ENCODE results near the gene UBR1.
"Not testable (repeated sequence)": the region's sequence is repeated elsewhere in the genome, so short reads cannot be mapped to it uniquely, and the experiment has no call there.

The UBR1 gene

DNA sequence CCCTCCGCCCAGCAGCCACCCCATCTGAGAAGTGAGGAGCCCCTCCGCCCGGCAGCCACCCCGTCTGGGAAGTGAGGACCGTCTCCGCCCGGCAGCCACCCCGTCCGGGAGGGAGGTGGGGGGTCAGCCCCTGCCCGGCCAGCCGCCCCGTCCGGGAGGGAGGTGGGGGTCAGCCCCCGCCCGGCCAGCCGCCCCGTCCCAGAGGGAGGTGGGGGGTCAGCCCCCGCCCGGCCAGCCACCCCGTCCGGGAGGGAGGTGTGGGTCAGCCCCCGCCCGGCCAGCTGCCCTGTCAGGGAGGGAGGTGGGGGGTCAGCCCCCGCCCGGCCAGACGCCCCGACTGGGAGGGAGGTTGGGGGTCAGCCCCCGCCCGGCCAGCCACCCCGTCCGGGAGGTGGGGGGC is 91.2 kb downstream of the UBR1 start:
- ATAC-seq (replicated peaks; ENCODE audit: extremely low read depth, poor library complexity, severe bottlenecking); H3K4me3 Mint-ChIP-seq; H3K9me3 Mint-ChIP-seq; DNase-seq (ENCODE audit: low spot score in 2 of 2); H3K4me1 Mint-ChIP-seq; H3K27me3 Mint-ChIP-seq; H3K27ac Mint-ChIP-seq (ENCODE audit: low read depth): not testable (repeated sequence)
- peaks cover 32% of the 10 kb centered on the region for H3K36me3 Mint-ChIP-seq (ENCODE audit: insufficient read depth)

DNA sequence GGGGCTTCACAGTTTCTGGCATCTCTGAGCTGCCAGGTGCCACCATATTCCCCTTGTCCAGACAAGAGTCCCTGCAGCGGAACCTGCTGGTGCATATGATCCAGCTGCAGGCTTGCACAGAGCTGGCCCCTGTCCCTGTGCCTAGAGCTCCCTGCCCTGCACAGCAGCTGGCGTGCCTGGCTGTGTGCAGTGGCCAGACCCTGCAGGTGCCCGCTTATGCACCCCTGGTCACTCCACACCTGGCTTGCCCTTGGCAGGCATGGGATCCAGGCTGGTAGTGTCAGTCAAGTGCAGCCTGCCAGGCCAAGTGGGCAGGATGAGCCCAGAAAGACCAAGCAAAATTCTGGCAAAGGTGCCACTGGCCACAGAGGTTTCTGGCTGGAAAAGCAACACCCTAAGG is 96.6 kb downstream of the UBR1 start:
- Mint-ChIP-seq H3K27me3 (no peaks in the 10 kb centered on the region), H3K36me3 (ENCODE audit: insufficient read depth) (peaks cover 18% of the 10 kb centered on the region), H3K9me3 (no peaks in the 10 kb centered on the region), H3K4me1 (no peaks in the 10 kb centered on the region), H3K27ac (ENCODE audit: low read depth) (no peak overlapping the region), H3K4me3 (no peak overlapping the region)
- ATAC-seq (replicated peaks; ENCODE audit: extremely low read depth, poor library complexity, severe bottlenecking) (no peak), DNase-seq (ENCODE audit: low spot score in 2 of 2) (no peak)

DNA sequence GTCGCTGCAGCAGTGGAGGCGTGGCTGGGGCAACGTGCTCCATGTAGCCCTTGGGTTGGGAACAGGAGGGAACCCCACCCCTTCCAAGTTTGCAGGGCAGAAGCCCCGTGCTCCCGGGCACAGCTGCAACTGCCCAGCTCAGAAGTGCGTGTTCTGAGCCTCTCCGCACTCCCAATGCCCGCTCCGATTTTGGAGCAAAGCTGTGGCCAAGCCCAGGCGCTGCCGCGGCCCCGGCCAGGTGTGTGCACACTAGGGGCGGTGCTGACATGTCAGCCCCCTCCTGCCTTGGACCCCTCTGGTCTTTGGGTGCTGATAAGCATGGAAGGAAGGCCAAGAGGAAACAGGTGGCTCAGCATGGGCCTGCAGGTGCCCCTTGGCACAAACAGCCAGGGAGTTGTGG is 97.7 kb downstream of the UBR1 start:
- Mint-ChIP-seq H3K36me3 (ENCODE audit: insufficient read depth) (peaks cover 24% of the 10 kb centered on the region), H3K9me3 (no peaks in the 10 kb centered on the region), H3K27me3 (no peaks in the 10 kb centered on the region), H3K4me1 (no peaks in the 10 kb centered on the region), H3K4me3 (no peak overlapping the region), H3K27ac (ENCODE audit: low read depth) (no peak overlapping the region)
- ATAC-seq (replicated peaks; ENCODE audit: extremely low read depth, poor library complexity, severe bottlenecking) (no peak), DNase-seq (ENCODE audit: low spot score in 2 of 2) (no peak)

DNA sequence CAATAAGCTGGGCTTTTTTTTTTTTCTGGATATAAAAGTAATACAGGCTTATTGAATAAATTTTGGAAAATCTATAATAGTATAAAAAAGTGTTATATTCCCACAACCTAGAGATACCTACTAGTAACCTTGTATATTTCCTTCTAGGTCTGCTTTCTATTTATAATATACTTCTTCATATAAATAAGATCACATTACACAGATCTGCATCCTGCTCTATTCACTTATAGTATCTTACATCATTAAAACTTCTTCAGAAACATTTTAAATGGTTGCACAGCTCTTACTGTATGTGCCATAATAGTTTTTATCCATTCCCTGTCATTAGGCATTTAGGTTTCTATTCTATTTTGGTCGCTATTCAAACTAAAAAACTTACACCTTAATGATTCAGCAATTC is 98.3 kb downstream of the UBR1 start:
- no peaks in the 10 kb centered on the region for H3K27me3 Mint-ChIP-seq
- H3K4me3 Mint-ChIP-seq, result no peak overlapping the region
- H3K27ac Mint-ChIP-seq (ENCODE audit: low read depth), result no peak overlapping the region
- ATAC-seq (replicated peaks; ENCODE audit: extremely low read depth, poor library complexity, severe bottlenecking) (no peak), DNase-seq (ENCODE audit: low spot score in 2 of 2) (no peak)
- H3K9me3 Mint-ChIP-seq, result no peaks in the 10 kb centered on the region
- H3K4me1 Mint-ChIP-seq, result no peaks in the 10 kb centered on the region
- H3K36me3 Mint-ChIP-seq (ENCODE audit: insufficient read depth), result peaks cover 24% of the 10 kb centered on the region

DNA sequence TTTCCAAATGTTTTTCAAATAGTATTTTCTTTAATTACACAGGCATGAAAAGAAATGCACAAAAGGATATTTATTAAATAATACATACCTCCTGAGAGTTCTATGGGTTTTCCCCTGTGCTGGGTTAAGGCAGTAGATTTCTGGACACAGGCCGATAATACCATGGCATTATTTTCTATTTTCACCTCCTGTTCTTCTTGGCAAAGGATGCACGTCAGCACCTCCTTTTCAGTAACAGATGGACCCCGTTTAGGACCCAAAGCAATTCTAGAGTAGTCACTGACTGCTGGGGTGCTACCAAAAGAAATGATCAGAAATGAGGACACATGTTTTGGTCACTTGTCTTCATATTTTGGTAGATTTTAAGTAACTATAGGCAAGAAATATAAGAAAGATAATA is 98.8 kb downstream of the UBR1 start:
- H3K4me1 Mint-ChIP-seq, result no peaks in the 10 kb centered on the region
- no peak overlapping the region for H3K27ac Mint-ChIP-seq (ENCODE audit: low read depth)
- H3K9me3 Mint-ChIP-seq, result no peaks in the 10 kb centered on the region
- no peaks in the 10 kb centered on the region for H3K27me3 Mint-ChIP-seq
- no peak overlapping the region for H3K4me3 Mint-ChIP-seq
- no peak for DNase-seq (ENCODE audit: low spot score in 2 of 2)
- ATAC-seq (replicated peaks; ENCODE audit: extremely low read depth, poor library complexity, severe bottlenecking), result no peak
- peaks cover 21% of the 10 kb centered on the region for H3K36me3 Mint-ChIP-seq (ENCODE audit: insufficient read depth)

DNA sequence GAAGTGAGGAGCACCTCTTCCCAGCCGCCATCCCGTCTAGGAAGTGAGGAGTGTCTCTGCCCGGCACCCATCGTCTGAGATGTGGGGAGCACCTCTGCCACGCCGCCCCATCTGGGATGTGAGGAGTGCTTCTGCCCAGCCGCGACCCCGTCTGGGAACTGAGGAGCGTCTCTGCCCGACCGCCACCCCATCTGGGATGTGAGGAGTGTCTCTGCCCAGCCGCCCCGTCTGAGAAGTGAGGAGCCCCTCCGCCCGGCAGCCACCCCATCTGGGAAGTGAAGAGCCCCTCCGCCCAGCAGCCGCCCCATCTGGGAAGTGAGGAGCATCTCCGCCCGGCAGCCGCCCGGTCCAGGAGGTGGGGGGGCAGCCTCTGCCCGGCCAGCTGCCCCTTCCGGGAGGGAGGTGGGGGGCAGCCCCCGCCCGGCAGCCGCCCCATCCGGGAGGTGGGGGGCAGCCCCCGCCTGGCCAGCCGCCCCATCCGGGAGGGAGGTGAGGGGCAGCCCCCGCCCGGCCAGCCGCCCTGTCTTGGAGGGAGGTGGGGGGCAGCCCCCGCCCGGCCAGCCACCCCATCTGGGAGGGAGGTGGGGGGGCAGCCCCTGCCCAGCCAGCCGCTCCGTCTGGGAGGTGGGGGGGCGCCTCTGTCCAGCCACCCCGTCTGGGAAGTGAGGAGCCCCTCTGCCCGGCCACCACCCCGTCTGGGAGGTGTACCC is 100.8 kb downstream of the UBR1 start:
- not testable (repeated sequence) for H3K9me3 Mint-ChIP-seq; H3K4me1 Mint-ChIP-seq; ATAC-seq (replicated peaks; ENCODE audit: extremely low read depth, poor library complexity, severe bottlenecking); H3K4me3 Mint-ChIP-seq; DNase-seq (ENCODE audit: low spot score in 2 of 2); H3K27ac Mint-ChIP-seq (ENCODE audit: low read depth); H3K27me3 Mint-ChIP-seq
- H3K36me3 Mint-ChIP-seq (ENCODE audit: insufficient read depth), result peaks cover 14% of the 10 kb centered on the region

DNA sequence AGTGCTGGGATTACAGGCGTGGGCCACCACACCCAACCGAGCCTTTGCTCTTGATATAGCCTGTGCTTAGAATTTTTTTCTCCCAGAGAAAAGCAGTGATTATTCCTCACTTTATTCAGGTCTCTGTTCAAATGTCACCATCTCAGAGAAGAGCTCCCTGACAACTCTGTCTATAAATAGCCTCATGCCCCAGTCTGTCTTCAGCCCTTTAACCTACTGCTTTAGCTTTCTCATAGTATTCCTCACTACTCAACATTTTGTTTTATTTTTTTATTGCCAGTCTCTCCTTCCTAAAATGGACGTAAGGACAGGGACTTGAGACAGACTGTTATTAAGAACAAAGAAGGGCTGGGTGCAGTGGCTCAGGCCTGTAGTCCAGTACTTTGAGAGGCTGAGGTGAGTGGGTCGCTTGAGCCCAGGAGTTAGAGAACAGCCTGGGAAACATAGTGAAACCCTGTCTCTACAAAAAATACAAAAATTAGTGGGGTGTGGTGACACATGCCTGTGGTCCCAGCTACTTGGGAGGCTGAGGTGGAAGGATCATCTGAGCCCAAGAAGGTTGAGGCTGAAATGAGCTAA is 106.5 kb downstream of the UBR1 start:
- no peaks in the 10 kb centered on the region for H3K27me3 Mint-ChIP-seq
- no peak for DNase-seq (ENCODE audit: low spot score in 2 of 2)
- no peaks in the 10 kb centered on the region for H3K9me3 Mint-ChIP-seq
- ATAC-seq (replicated peaks; ENCODE audit: extremely low read depth, poor library complexity, severe bottlenecking), result no peak
- peaks cover 24% of the 10 kb centered on the region for H3K36me3 Mint-ChIP-seq (ENCODE audit: insufficient read depth)
- H3K4me3 Mint-ChIP-seq, result no peak overlapping the region
- peaks cover 7% of the 10 kb centered on the region for H3K4me1 Mint-ChIP-seq
- H3K27ac Mint-ChIP-seq (ENCODE audit: low read depth), result no peak overlapping the region

DNA sequence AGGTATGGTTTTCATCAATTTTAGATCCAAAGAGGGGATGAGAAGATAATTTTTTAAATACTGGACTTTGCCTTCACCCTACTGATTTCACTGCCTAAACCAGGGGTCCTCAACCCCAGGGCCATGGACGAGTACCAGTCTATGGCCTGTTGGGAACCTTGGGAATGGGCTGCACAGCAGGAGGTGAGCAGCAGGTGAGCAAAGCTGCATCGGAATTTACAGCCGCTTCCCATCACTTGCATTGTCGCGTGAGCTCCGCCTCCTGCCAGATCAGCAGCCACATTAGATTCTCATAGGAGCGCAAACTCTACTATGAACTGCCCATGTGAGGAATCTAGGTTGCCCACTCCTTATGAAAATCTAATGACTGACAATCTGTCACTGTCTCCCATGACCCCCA is 109.0 kb downstream of the UBR1 start:
- DNase-seq (ENCODE audit: low spot score in 2 of 2), result no peak
- Mint-ChIP-seq H3K27ac (ENCODE audit: low read depth) (no peak overlapping the region), H3K27me3 (no peaks in the 10 kb centered on the region), H3K36me3 (ENCODE audit: insufficient read depth) (peaks cover 19% of the 10 kb centered on the region), H3K9me3 (no peaks in the 10 kb centered on the region), H3K4me1 (peaks cover 7% of the 10 kb centered on the region), H3K4me3 (no peak overlapping the region)
- no peak for ATAC-seq (replicated peaks; ENCODE audit: extremely low read depth, poor library complexity, severe bottlenecking)

DNA sequence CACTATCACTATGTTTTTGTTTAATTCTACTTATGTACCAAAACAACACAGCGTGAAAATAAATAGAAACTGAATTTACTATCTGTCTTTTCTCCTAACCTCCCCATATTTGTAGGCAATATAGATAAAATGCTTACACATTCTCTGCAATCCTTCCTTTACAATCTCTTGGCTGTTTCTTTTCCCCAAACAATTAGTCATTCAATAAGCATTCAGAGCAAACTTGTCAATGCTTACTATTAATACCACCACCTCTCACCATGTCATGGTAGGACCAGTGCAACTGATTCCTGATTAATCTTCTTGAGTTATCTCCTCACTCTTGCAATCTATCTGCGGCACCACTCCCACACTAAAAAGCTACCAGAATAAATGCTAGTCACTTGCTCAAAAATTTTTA is 111.3 kb downstream of the UBR1 start:
- H3K9me3 Mint-ChIP-seq, result no peaks in the 10 kb centered on the region
- no peak for DNase-seq (ENCODE audit: low spot score in 2 of 2)
- H3K27ac Mint-ChIP-seq (ENCODE audit: low read depth), result no peak overlapping the region
- H3K27me3 Mint-ChIP-seq, result no peaks in the 10 kb centered on the region
- no peak overlapping the region for H3K4me3 Mint-ChIP-seq
- ATAC-seq (replicated peaks; ENCODE audit: extremely low read depth, poor library complexity, severe bottlenecking), result no peak
- H3K4me1 Mint-ChIP-seq, result peaks cover 7% of the 10 kb centered on the region
- H3K36me3 Mint-ChIP-seq (ENCODE audit: insufficient read depth), result peaks cover 27% of the 10 kb centered on the region

DNA sequence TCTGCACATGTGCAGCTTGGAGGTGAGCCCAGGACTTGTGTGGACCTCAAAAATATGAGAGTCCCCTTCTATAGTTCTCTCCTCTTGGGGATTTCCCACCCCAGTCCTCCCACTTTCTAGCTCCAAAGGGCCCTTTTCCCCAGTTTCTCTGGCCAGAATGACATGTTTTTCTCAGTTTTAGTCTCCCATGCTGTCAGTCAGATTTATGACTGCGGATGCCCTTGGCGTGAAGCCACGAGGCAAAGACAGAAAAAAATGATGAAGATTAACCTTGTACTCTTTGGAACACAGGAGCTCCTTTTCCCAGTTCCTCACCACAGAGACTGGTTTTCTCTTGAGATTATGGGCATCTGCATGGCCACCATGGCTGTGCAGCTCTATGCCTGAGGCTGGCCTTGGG is 113.2 kb downstream of the UBR1 start:
- no peak for ATAC-seq (replicated peaks; ENCODE audit: extremely low read depth, poor library complexity, severe bottlenecking)
- Mint-ChIP-seq H3K27me3 (no peaks in the 10 kb centered on the region), H3K4me3 (no peak overlapping the region), H3K36me3 (ENCODE audit: insufficient read depth) (peaks cover 34% of the 10 kb centered on the region), H3K9me3 (no peaks in the 10 kb centered on the region), H3K27ac (ENCODE audit: low read depth) (no peak overlapping the region), H3K4me1 (peaks cover 7% of the 10 kb centered on the region)
- DNase-seq (ENCODE audit: low spot score in 2 of 2), result no peak

DNA sequence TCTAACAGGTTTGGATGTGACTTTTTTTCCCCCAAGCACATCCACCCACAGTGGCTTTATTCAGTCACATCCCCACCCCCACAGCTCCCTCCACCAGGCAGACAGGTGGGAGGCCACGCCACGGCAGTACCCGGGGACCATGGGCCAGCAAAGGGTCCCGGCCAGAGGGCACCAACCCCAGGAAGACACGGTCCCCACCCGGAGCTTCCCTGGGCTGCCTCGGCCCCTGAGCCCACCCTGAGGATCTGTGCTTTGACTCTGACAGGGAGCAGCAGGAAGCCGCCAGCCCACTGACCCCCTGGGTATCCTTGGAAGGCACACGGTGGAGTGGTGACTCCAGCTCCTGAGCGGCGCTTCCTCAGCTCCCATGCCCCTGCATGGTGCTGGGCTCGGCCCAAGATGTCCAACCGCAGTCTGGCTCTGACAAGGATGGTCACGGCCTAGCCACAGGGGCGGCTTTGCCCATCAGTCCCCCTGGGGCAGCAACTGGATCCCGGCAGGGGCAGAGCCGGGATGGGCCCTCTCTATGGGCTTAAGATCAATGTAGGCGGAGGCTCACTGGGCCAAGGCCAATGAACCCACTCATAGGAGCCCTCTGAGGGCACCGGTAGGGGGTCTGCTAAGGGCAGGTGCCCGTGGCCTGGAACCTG is 119.0 kb downstream of the UBR1 start:
- H3K4me1 Mint-ChIP-seq, result no peaks in the 10 kb centered on the region
- H3K27ac Mint-ChIP-seq (ENCODE audit: low read depth), result no peak overlapping the region
- no peaks in the 10 kb centered on the region for H3K27me3 Mint-ChIP-seq
- no peak overlapping the region for H3K4me3 Mint-ChIP-seq
- DNase-seq (ENCODE audit: low spot score in 2 of 2) (no peak), ATAC-seq (replicated peaks; ENCODE audit: extremely low read depth, poor library complexity, severe bottlenecking) (no peak)
- no peaks in the 10 kb centered on the region for H3K9me3 Mint-ChIP-seq
- peaks cover 56% of the 10 kb centered on the region for H3K36me3 Mint-ChIP-seq (ENCODE audit: insufficient read depth)

DNA sequence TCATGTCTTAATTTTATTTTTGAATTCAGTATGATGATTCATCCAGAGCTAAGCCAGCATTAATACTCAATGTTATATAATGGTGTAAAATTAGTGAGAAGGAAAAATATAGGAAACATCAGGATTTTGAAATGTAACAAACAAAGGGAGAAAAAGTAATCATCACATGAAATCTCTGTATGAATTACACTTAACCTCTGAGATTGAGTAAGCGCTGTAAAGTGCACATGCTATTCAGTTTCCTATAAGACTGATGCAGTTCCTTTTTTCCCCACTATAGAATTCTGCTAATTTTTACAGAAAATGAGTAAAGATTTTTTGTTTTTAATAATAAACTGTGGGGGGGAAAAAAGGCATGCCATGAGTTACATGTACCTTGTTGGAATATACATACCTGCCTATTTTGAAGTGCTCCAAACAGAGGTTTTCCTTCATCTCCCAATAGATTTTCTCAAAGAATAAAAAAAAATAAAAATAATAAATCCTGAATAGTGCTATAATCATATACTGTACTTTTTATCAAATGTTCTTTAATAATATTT is 121.3 kb downstream of the UBR1 start:
- Mint-ChIP-seq H3K27ac (ENCODE audit: low read depth) (no peak overlapping the region), H3K27me3 (no peaks in the 10 kb centered on the region), H3K9me3 (no peaks in the 10 kb centered on the region), H3K4me1 (no peaks in the 10 kb centered on the region), H3K4me3 (no peak overlapping the region), H3K36me3 (ENCODE audit: insufficient read depth) (peaks cover 49% of the 10 kb centered on the region)
- ATAC-seq (replicated peaks; ENCODE audit: extremely low read depth, poor library complexity, severe bottlenecking), result no peak
- DNase-seq (ENCODE audit: low spot score in 2 of 2), result no peak

DNA sequence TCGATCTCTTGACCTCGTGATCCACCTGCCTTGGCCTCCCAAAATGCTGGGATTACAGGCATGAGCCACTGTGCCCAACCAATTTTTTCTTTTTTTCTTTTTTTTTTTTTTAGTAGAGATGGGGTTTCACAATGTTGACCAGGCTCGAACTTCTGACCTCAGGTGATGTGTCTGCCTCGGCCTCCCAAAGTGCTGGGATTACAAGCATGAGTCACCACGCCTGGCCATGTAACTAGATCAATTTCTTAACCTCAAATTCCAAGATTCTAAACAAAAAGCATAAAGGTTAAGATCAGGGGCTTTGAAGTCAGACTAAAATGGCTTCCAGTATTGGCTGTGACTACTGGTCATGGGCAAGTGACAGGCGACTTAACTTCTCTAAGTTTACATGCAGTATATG is 126.7 kb downstream of the UBR1 start:
- DNase-seq (ENCODE audit: low spot score in 2 of 2), result not testable (repeated sequence)

More for the DNA sequence above, 126.7 kb downstream of the UBR1 start:
- H3K27me3 Mint-ChIP-seq; H3K4me3 Mint-ChIP-seq; H3K4me1 Mint-ChIP-seq; H3K9me3 Mint-ChIP-seq; H3K27ac Mint-ChIP-seq (ENCODE audit: low read depth); ATAC-seq (replicated peaks; ENCODE audit: extremely low read depth, poor library complexity, severe bottlenecking): not testable (repeated sequence)
- peaks cover 51% of the 10 kb centered on the region for H3K36me3 Mint-ChIP-seq (ENCODE audit: insufficient read depth)
